Midbrain (tissue), 1 donor: ENCODE data around the gene NOVA2.
A peak's percentile ranks its signal among the peaks of the same experiment; 100 is the strongest.

ENCODE experiments used
- DNase-seq: peaks from one replicate; lab custom pipeline; 2025; lab: John Stamatoyannopoulos, UW

NOVA2 gene

DNA sequence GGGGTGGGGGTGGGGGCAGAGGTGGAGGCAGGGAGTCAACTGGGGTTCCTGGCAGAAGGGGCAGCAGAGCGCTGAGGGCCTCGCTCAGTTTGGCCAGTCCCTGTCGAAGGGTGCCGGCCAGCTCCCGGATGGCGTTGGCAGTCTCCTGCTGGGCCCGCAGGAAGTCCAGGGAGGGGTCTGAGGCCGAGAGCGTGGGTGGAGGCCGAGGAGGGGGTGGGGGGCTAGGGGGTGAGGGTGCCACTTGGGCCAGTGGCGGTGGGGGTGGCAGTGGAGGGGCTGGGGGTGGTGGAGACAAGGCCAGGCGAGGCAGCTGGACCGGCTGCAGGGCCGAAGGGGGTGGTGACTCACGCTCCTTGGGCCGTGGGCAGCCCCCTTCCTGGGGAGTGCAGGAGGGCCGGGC lies 82.8 kb downstream of the NOVA2 start:
- no peak for DNase-seq

- no peak for DNase-seq
Measured at GRCh38 chr19:45889210-45889885, 84.3 kb downstream of the NOVA2 start.

DNA sequence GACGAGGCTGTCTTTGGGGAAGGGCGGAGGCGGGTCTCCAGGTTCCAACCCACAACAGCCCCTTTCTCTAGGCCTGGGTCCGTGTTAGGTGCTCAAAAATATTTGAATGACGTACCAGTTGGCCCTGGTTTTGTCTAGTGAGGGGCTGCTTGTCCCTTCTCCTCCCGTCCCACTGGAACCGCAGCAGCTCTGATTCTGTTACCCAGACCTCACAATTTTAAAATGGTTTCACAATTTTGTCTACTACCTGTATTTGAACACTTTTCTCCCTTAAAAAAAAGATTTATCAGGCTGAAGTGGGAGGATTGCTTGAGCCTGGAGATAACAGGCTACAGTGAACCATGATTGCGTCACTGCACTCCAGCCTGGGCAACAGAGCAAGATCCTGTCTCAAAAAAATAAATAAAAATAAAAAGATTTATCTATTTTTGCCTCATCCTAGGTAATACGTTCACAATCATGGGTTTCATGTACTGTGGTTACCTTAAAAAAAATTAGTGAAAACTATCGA lies 86.4 kb downstream of the NOVA2 start:
- no peak for DNase-seq

DNA sequence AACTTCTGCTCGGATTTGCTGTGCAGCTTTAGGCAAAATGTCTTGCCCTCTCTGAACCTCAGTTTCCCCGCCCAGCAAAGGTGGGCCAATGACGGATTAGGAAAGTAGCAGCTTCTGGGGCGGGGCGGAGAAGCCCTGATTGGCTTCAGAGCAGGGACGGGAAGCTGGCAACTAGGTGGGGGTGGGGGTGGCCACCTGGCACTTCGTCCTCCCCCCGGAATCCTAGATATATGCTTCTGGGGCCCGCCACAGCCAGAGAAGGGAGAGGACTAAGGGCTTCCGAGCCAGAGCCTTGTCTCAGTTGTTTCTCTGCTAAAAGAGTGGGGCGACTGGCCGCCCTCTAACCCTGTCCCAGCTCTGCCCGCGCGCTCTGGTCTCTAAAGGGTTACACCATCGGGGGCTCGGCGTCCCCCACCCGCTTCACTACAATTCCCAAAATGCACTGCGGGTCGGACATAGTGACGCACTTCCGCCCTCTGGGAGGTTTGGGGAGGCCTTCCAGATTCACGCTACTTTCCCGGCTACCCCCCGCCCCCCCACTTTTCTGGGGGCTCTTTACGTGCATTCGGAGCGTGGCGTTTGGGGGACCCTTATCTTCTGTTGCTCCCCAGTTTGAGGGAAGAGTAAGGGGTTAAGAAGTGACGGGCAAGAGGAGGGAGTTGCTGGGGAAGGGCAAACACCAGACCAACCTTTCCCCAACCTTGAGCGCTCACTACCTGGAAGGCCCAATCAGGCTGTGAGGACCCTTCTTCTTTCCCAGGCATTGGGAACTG lies 87.1 kb downstream of the NOVA2 start:
- peak; percentile 95 for DNase-seq

GRCh38 chr19:45885556-45886426 lies 87.9 kb downstream of the NOVA2 start, which contains the start of gene IRF2BP1:
IRF2BP1 (minus strand) TSS chr19:45886141; CDS start chr19:45885774, 367 bp downstream.
- DNase-seq, result peak; percentile 95

- no peak for DNase-seq
Measured at GRCh38 chr19:45884682-45885555, 88.7 kb downstream of the NOVA2 start.

- DNase-seq, result no peak
Measured at GRCh38 chr19:45883881-45884681, 89.6 kb downstream of the NOVA2 start.
